ENCODE measurements around the gene BSPRY.
"Not testable (repeated sequence)": the region's sequence is repeated elsewhere in the genome, so short reads cannot be mapped to it uniquely, and the experiment has no call there.

BSPRY gene

GRCh38 chr9:113395000-113395861, 45.9 kb downstream of the BSPRY start:
- no peak for FAIRE-seq

DNA sequence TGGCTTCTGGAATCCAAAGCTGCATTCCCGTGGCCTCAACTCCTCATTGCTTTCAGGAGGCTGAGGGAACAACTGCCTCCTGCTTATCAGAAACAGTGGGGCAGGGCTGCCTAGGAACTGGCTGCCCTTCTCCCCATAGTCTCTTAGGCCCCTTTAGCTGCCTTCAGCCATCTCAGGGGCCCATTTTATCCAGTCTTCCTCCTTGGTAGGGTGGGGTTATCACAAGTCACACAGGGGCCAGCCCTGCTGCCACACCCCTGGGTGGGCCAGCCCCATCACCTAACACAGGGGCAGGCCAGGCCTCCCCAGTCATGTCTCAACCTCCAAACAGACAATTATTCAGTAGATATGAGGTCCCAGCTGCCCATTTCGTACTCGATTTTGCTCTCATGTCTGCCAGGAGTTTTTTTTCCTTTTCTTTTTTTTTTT, 47.9 kb downstream of the BSPRY start:
- FAIRE-seq = no peak

GRCh38 chr9:113398796-113399195, 49.5 kb downstream of the BSPRY start:
- no peak for FAIRE-seq

DNA sequence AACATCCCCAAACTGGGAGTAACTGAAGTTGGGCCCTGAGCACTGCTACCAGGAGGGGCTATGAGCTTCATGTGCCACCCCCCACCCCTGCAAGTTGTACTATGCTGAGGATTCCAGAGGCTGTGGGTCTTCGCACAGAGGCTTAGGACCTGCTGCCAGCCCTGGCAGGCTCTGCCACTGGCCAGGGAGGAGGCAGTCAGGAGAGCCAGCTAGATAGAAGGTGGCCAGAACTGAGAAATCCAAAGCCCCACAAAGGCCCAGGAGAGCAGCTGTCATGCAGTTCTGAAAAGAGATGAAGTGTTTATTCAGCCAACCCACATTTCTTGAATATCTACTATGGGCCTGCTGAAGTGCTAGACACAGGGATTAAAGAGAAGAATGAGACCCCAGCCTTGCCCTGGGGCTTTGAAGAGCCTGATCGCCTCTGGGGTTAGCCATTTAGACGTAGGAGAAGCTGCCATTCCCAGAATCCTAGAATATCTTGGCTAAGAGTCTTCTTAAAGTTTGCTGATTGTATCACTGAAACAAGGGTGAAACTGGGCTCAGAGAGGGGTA, 50.4 kb downstream of the BSPRY start:
- FAIRE-seq = no peak

DNA sequence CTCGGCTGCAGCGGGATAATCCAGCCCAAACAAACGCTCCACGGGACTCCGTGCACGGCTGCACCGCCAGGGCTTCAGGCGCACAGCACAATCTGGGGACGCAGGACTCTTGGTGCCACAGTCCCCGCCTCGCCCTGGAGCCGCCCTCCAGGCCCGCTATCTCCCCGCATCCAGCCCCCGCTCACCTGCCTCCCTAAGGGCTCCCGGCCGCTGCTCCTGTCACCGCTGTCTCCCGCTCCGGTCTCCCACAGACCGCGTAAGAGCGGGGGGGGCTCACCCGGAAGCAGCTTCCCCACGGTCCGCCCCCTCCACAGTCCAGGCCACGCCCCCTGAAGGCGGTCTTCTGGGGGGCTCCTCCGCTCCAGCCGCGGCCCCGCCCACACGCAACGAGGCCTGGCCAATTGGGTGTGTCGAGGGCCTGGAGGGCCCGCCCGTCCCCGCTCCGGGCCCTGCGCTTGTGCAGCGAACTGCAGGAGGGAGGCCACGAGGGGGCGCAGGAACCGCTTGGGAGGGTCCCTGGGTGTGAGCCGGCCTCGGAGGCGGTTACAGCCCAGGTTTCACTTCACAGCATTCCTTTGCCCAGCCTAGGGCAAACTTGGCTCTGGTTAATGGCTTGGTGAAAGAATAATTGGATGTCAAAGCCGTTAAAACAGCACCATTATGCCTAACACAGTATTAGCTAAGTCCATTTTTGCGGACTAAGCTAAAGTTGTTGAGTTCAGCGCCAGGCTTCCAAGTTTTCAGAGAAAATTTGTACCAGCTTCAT, 51.9 kb downstream of the BSPRY start, which contains the start of gene ALAD:
Gene ALAD (minus strand): TSS at position 258 of the 766 bp plus-strand sequence. CDS start 7,725 bp downstream, outside the sequence.
- no peak for FAIRE-seq

DNA sequence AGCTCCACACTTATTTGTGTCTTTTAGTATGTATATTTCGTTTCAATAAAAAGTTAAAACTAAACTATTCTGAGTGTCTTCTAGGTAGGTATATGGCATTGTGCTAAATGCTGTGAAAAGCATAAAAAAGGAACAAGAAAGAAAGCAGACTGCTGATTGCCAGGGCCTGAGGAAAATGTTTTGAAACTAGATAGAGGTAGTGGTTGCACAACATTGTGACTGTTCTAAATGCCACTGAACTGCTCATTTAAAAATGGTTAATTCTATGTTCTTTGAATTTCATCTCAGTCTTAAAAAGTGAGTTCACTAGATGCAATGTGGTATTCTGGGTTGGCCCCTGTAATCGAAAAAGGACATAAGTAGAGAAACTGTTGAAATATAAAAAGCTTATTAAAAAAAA, 54.3 kb downstream of the BSPRY start:
- no peak for FAIRE-seq

GRCh38 chr9:113406353-113406752, 57.0 kb downstream of the BSPRY start:
- not testable (repeated sequence) for FAIRE-seq

- FAIRE-seq = not testable (repeated sequence)
These were observed 57.7 kb downstream of the BSPRY start for GRCh38 chr9:113406873-113407511.

GRCh38 chr9:113409481-113409880, 60.1 kb downstream of the BSPRY start:
- FAIRE-seq = no peak

DNA sequence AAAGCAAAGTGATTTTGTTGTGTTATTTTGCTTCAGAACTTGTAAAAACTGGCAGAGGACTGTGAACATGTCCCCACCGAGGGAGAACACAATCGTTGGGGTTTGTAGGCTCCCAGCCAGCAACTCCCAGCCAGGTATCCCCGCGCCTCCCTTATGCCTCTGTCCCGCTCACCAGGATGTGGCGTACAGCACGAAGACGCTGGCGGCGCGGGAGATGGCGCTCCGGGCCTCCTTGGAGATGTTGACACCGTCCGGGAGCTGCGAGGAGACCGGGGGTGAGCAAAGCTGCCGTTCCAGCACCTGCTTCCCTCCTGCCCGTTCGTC, 60.5 kb downstream of the BSPRY start:
- FAIRE-seq = no peak

DNA sequence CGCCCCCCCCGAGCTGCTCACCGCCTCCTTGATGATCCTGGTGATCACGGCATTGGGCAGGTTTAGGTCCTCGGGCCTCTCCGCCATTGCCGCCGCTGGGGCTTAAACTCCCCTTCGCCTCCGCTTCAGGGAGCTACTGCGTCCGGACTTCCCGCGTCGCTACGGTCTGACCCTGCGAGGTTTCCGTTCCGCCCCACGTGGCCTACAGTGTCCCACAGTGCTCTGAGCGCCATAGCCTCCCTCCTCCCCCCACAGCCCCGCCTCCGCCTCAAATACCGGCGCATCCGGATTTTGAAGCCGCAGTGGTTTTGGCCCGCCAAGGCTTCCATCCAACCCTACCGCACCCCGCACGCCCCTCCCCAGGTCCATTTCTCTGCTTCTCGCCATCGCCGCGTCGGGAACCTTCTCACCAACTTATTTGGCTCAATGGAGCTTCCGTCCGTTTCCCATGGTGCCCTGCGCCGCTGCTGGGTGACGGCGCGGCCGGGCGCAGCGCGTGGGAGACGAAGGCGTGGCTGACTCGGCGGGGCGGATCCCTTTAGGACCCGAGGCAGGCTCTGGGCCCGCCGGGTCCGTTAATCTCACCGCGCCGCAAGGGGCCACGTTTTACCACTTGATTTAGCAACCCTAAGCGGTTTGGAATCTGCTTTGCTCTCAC, 61.0 kb downstream of the BSPRY start, which contains the start of the genes C9orf43 and POLE3:
Gene C9orf43 (plus strand): TSS at position 541 of the 658 bp plus-strand sequence. CDS start 2,747 bp downstream, outside the sequence.
Gene POLE3 (minus strand): TSS at position 469 of the 658 bp plus-strand sequence. CDS start 382 bp downstream, at position 87.
- FAIRE-seq = no peak

DNA sequence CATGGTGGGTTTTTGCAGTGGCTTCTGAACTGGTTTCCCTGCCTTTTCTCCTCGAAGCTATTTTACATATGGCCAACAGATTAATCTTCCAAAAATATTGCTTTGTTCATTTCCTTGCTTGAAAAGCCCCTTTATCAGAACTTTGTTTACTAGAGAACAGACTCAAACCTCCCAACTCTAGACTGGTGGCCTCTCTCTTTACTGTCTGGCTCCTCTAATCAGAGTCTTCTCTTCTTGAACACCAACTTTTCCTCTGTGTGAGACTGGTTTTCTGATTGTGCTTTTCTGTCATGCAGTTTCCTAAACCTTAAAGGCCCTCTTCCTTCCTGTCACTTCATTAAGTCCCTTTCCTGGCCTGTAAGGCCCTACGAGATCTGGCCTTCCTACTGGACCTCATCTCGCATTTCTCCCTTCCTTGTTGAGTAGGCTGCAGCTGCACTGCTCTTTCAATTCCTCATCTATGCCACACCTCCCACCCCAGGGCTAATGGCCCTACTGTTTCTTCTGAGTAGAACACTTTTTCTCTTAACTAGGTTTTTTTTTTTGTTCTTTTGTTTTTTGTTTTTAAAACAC, 66.9 kb downstream of the BSPRY start:
- FAIRE-seq = no peak

DNA sequence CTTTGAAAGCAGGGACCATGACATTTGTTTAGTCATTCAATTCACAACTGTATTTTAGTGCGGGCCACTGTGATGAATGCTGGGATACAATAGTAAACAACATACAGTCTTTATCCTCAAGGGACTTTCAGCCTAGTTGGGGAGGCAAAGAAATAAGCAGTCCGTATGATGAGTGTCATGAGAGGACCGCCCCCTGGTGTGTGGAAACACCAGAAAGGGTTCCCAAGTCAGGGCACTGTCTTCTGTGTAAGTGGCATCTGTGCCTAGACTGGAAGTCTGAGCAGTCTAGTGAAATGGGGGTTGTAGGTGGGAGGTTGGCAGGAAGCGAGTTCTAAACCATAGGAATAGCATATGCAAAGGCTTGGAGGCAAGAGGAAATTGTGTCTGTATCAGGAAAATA, 68.0 kb downstream of the BSPRY start:
- FAIRE-seq = no peak

Data from islet of Langerhans (tissue), 1 donor.